Activated CD4-positive, alpha-beta T cell treated with anti-CD3 and anti-CD28 coated beads, Interleukin-2, amount 50 U/mL, for 4 hours (primary cell): Measurements from ENCODE around the gene SMOC2.

Experiments used
- DNase-seq, 2 experiments: peaks; one replicate each; pipeline ENCODE4 v3.0.0-alpha.2; 2020

Gene SMOC2

GRCh38 chr6:168494726-168495125, 53.7 kb downstream of the SMOC2 start:
- DNase-seq = no peak

- no peak for DNase-seq
Observed at GRCh38 chr6:168495133-168495532, 54.1 kb downstream of the SMOC2 start.

DNA sequence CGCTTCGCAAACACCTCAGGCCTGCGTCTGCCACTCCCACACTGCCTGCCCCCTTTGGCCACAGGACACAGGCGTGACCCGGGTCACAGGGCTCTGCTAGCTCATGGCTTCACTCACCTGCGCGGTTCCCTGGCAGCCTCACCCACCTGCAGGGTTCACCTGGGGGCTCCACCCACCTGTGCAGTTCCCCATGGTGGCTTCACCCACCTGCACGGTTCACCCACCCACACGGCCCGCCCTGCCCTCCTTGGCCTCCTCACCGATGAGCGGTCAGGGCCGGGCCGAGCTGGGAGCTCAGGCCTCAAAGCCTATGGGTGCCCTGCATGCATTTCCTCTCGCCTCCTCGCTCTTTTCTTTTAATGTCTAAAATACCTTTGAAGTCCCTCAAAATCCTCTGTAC, 54.7 kb downstream of the SMOC2 start:
- no peak for DNase-seq

GRCh38 chr6:168496139-168496996, 55.4 kb downstream of the SMOC2 start:
- no peak for DNase-seq

GRCh38 chr6:168496997-168497331, 56.0 kb downstream of the SMOC2 start:
- DNase-seq = no peak

- DNase-seq = no peak
Observed at GRCh38 chr6:168497381-168497780, 56.4 kb downstream of the SMOC2 start.

DNA sequence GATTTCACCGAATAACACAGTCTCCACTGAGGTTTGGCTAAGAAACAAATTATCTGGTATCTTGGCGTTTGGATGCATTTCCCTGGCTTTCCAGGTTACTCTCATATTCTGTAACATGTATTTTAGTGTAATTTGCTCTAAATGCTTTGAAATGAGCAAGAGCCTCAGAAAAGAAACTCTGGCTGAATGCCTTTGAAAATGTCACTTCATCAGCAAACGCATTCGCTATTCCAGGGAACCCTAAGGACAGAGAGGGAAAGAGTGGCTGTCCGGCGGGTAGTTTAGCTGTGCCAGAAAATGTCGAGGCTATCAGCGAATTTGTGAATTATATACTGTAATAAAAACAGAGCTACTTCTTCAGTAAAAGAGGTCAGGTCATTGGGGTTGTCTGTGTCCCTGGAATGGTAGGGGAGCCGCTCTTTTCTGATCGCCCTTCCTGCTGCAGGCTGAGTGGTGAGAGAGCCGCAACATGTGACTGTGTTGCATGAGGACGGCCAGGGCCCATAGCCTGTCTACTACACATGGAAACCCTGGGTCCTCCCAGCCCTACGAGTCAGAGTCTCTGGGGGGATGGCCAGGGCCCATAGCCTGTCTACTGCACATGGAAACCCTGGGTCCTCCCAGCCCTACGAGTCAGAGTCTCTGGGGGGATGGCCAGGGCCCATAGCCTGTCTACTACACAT, 57.3 kb downstream of the SMOC2 start:
- DNase-seq = no peak

GRCh38 chr6:168499045-168499650, 58.2 kb downstream of the SMOC2 start:
- DNase-seq = no peak

GRCh38 chr6:168500519-168500918, 59.5 kb downstream of the SMOC2 start:
- DNase-seq = no peak

- DNase-seq = no peak
Observed at GRCh38 chr6:168501561-168501960, 60.6 kb downstream of the SMOC2 start.

DNA sequence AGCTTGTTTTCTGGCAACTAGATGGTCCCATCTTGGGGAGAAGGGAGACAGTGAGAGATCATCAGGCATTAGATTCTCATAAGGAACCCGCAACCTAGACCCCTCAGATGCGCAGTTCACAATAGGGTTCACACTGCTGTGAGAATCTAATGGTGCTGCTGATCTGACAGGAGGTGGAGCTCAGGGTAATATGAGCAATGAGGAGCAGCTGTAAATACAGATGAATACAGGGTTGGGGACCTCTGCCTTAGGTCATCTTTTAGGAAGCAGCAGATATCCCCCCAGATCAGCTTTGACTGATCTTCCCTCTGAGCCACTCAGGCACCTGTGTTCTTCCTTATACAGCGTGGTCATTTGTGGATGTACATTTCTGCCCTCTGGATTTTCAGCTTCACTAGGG, 63.4 kb downstream of the SMOC2 start:
- no peak for DNase-seq

GRCh38 chr6:168506460-168506859, 65.5 kb downstream of the SMOC2 start:
- DNase-seq = no peak

DNA sequence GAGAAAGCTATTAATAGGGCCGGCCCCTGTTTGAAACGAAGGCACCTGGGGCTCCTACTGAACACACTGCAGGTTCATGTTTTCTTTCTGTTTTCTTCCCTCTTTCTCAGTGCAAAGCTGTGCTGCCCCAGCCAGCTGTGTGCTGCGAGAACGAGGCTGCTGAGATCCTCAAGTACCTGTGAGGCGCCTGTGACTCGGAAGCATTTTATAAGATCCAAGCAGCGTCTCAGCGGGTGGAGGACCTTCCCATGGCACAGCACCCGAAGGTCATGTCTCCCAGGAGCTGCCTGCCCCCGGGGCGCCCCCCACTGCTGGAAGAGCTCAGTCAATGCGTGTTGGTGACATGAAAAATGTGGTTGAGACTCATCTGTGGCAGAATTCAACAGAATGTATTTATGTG, 66.3 kb downstream of the SMOC2 start:
- no peak for DNase-seq

GRCh38 chr6:168507730-168508129, 66.7 kb downstream of the SMOC2 start:
- DNase-seq = no peak

DNA sequence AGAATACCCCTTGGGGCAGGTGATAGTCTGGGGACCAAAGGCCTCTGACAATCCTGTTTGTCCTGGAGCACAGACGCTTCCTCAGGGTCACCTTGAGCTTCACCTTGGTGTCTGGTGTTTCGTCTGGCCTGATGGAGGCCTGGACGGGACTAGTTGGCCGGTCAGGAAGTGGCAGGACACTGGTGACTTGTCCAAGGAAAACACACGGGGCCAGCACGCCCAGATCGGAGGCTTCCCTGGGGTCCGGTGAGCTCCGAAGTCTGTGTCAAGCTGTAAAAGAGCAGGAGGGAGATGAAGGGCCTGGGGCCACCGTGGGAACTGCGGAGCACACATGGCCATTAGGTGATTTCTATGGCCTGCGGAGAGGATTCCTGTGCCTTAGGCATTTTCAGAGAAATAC, 67.9 kb downstream of the SMOC2 start:
- DNase-seq = no peak

DNA sequence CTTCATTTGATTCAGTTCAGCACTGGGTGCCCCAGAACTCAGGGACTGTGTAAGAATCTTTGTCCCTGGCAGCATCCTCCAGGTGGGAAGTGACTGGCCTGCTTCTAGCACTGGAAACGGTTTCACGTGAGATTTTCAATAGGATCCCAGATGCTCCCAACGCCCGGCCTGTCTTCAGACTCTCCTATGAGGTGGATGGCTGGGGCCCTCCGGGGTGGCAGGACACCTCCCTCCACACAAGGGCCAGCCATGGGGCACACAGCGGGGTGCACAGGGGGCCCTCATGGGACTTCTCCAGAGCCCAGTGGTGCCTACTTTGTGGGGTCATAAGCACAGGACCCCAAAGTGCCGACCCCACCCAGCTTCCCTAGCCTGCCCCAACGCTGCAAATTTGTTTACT, 72.8 kb downstream of the SMOC2 start:
- no peak for DNase-seq

DNA sequence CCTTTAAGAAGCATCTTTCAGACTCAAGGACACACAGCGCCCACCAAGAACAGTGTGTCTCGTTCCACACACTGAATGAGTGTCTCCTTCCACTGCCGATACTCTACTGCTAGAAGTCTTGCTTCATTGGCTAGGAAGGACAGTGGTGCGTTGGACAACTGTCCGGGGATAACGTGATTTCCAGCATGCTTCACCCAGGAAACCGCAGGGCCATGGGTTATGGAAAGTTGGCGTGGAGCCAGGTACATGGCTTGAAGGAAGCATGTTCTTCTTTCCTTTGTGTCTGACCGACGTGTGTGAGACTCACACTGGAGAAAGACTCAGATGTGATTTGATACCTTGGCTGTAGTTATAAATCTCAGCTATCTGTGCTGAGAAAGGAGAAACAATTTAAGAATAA, 73.2 kb downstream of the SMOC2 start:
- no peak for DNase-seq

- DNase-seq = no peak
Observed at GRCh38 chr6:168515376-168515775, 74.4 kb downstream of the SMOC2 start.

- DNase-seq = no peak
Observed at GRCh38 chr6:168516944-168517741, 76.2 kb downstream of the SMOC2 start.

- DNase-seq = no peak
Observed at GRCh38 chr6:168517742-168518347, 76.9 kb downstream of the SMOC2 start.

DNA sequence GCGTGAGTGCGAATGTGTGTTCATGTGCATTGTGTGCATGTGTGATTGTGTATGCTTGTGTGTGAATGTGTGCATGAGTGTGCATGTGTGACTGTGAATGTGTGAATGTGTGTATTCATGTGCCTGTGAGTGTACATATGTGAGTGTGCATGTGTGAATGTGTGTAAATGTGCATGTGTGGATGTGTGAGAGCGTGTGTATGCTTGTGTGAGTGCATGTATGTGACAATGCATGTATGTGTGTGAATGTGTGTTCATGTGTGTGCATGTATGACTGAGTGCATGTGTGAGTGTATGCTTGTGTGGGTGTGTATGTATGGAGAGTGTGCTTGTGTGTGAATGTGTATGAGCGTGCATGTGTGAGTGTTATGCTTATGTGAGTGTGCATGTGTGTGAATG, 77.4 kb downstream of the SMOC2 start:
- no peak for DNase-seq

DNA sequence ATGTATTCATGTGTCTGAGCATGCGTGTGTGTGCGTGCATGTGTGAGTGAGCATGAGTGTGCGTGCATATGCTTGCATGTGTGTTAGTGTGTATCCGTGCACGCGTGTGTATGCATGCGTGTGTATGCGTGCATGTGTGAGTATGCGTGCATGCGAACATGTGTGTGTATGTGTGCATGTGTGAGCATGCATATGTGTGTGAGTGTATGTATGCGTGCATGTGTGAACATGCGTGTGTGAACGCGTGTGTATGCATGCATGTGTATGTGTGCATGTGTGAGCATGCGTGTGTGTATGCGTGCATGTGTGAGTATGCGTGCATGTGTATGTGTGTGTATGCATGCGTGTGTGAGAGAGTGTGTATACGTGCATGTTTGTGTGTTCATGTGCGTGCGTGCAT, 77.9 kb downstream of the SMOC2 start:
- DNase-seq = no peak

GRCh38 chr6:168520233-168520632, 79.2 kb downstream of the SMOC2 start:
- no peak for DNase-seq
